Measurements from ENCODE around the gene PDE8B. TPM values are rescaled to one million over a fixed set of nuclear protein-coding genes. Genes with fewer than 3 reads are reported as not detected.

PDE8B gene
- total RNA-seq, 1 donor from 2014 or later = 2.6 TPM

DNA sequence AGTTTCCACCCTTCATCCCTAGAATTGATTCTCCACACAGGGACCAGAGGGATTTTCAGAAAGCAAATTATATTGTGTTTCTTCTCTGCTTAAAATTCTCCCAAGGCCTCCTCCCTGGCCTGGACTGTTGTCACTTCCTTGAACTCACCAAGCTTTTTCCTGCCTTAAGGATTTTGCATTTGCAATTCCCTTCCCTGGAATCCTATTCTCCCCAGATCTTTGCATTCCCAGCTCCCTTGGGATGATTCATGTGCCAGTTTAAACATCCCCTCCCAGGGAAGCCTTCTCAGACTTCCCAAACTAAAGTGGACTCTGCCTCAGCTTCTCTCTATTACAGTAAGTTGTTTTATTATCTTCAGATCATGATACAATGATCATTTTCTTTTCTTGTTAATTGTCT is 35.2 kb upstream of the PDE8B start:
- no peaks in the 10 kb centered on the region for H3K9me3 Mint-ChIP-seq (ENCODE audit: low read depth)
- peaks cover 22% of the 10 kb centered on the region for H3K27me3 Mint-ChIP-seq
- H3K27ac Mint-ChIP-seq = no peak overlapping the region
- TF ChIP-seq, protein P1, sequence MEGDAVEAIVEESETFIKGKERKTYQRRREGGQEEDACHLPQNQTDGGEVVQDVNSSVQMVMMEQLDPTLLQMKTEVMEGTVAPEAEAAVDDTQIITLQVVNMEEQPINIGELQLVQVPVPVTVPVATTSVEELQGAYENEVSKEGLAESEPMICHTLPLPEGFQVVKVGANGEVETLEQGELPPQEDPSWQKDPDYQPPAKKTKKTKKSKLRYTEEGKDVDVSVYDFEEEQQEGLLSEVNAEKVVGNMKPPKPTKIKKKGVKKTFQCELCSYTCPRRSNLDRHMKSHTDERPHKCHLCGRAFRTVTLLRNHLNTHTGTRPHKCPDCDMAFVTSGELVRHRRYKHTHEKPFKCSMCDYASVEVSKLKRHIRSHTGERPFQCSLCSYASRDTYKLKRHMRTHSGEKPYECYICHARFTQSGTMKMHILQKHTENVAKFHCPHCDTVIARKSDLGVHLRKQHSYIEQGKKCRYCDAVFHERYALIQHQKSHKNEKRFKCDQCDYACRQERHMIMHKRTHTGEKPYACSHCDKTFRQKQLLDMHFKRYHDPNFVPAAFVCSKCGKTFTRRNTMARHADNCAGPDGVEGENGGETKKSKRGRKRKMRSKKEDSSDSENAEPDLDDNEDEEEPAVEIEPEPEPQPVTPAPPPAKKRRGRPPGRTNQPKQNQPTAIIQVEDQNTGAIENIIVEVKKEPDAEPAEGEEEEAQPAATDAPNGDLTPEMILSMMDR (IDR thresholded peaks at IDR 0.05; ENCODE audit: unreplicated experiment) = no peak
- peaks cover 2% of the 10 kb centered on the region for H3K4me1 Mint-ChIP-seq (ENCODE audit: low read depth)
- DNase-seq (ENCODE audit: low spot score, unreplicated experiment) = no peak
- H3K4me3 Mint-ChIP-seq (ENCODE audit: low read depth) = no peak overlapping the region
- H3K36me3 Mint-ChIP-seq (ENCODE audit: insufficient read depth) = no peaks in the 10 kb centered on the region

DNA sequence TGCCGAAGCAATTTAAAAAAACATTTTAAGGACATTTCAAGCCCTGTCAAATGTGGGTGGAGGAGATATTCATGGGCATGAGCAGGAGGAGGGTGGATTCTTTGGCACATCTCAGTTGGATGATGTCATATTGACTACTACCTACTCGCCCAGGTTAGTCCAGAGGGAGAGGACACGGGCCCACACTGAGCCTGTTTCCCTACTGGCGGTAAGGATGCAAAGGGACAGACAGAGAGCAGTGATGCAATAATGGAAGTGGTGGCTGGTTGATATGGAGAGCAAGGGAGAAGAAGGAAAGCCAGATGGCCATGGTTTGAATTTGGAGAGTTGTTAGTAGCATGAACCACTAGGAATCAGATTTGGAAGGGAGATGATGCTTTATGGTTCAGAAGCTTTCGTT is 34.1 kb upstream of the PDE8B start:
- Mint-ChIP-seq H3K4me3 (ENCODE audit: low read depth) (no peak overlapping the region), H3K27me3 (peaks cover 32% of the 10 kb centered on the region), H3K27ac (no peak overlapping the region), H3K36me3 (ENCODE audit: insufficient read depth) (no peaks in the 10 kb centered on the region), H3K9me3 (ENCODE audit: low read depth) (no peaks in the 10 kb centered on the region), H3K4me1 (ENCODE audit: low read depth) (peaks cover 6% of the 10 kb centered on the region)
- no peak for DNase-seq (ENCODE audit: low spot score, unreplicated experiment)
- TF ChIP-seq, protein P1 (IDR thresholded peaks at IDR 0.05; ENCODE audit: unreplicated experiment) = no peak

DNA sequence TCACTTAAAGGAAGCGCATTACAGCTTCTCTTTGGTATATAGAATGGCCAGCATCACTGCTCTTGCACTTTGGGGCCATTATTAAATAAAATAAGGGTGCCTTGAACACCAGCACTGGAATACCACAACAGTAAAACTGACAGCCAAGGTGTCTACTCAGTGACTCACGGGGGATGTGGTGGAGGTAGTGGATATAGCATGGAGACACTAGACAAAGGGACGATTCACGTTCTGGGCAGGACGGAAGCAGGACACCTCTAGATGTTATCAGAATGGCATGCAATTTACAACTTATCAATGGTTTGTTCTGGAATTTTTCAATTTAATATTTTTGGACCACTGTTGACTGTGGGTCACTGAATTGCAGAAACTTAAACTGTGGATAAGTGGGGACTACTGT is 32.9 kb upstream of the PDE8B start:
- no peak overlapping the region for H3K4me3 Mint-ChIP-seq (ENCODE audit: low read depth)
- H3K36me3 Mint-ChIP-seq (ENCODE audit: insufficient read depth) = no peaks in the 10 kb centered on the region
- H3K4me1 Mint-ChIP-seq (ENCODE audit: low read depth) = peaks cover 16% of the 10 kb centered on the region

DNA sequence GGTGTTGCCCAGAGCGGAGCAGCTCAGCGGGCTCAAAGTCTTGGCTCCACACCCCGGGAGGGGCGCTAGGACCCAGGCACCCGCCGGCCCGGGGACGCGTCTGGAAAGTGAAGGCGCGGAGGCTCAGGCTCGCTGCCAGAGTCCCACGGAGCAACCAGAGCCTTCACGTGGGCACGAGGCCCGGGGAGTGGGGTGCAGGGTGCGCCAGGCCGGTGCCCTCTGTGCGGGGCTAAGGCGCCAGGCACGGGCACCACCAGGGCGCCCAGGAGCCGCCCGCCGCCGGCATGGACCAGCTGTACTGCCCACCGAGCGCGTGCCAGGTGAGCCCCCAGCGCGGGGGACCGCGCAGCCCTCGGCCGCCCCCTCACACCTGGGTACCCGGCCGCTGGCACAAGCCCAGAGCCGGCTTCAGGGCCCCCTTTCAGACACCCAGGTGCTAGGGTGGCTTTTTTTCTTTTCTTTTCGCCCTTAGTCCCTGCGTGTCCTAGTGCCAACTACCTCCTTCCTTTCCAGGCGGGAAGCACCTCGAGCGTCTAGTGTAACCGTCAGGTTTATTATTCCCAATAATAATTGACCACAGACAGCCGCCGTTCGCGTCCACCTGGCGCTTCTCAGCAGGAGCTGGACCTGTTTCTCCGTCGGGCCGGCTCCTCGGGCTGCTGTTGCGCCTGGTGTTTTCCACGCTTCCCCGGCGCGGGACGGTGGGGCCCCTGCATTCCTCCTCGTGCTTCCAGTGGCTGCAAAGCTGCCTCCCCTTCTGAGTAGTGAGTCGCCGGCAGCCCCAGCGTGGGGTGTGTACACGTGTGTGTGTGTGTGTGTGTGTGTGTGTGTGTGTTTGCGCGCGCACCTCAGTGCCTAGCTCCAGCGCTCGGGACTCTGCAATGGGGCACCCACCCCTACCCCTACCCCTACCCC is 30.1 kb upstream of the PDE8B start:
- Mint-ChIP-seq H3K4me3 (ENCODE audit: low read depth) (peak overlapping the region; percentile 66), H3K9me3 (ENCODE audit: low read depth) (no peaks in the 10 kb centered on the region), H3K4me1 (ENCODE audit: low read depth) (peaks cover 16% of the 10 kb centered on the region), H3K27me3 (peaks cover 43% of the 10 kb centered on the region), H3K27ac (peak overlapping the region; percentile 20), H3K36me3 (ENCODE audit: insufficient read depth) (no peaks in the 10 kb centered on the region)
- no peak for DNase-seq (ENCODE audit: low spot score, unreplicated experiment)
- TF ChIP-seq, protein P1 (IDR thresholded peaks at IDR 0.05; ENCODE audit: unreplicated experiment) = no peak

More for the DNA sequence above, 32.9 kb upstream of the PDE8B start:
- DNase-seq (ENCODE audit: low spot score, unreplicated experiment) = no peak
- H3K9me3 Mint-ChIP-seq (ENCODE audit: low read depth) = no peaks in the 10 kb centered on the region
- no peak overlapping the region for H3K27ac Mint-ChIP-seq
- TF ChIP-seq, protein P1 (IDR thresholded peaks at IDR 0.05; ENCODE audit: unreplicated experiment) = no peak
- H3K27me3 Mint-ChIP-seq = peaks cover 41% of the 10 kb centered on the region

DNA sequence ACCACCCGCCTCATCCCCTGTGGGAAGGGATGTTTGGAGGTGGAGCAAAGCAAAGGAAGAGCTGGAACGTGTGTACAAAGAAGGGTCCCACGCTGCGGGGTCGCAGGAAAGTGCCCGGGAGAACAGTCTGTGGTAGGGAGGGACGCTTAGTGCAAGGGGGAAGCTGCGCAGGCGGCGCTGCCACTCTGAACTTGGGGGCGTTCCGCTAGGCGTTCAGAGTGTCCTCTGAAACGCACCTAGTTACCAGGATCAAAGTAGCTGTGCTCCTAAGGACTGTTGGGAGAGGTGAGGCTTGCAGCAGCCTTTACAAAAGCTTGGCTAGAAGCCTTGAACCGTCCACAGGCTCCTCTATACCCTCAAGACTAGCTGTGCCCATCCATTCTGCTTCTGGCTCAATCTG is 29.3 kb upstream of the PDE8B start:
- Mint-ChIP-seq H3K4me1 (ENCODE audit: low read depth) (peaks cover 18% of the 10 kb centered on the region), H3K36me3 (ENCODE audit: insufficient read depth) (no peaks in the 10 kb centered on the region), H3K27ac (peak overlapping the region; percentile 29), H3K9me3 (ENCODE audit: low read depth) (no peaks in the 10 kb centered on the region), H3K4me3 (ENCODE audit: low read depth) (peak overlapping the region; percentile 65), H3K27me3 (peaks cover 43% of the 10 kb centered on the region)
- no peak for DNase-seq (ENCODE audit: low spot score, unreplicated experiment)
- TF ChIP-seq, protein P1 (IDR thresholded peaks at IDR 0.05; ENCODE audit: unreplicated experiment) = no peak
